GM12892 (cell line): ENCODE data around the gene SLC24A3.

ENCODE experiments used
- POLR2A ChIP-seq: IDR thresholded peaks from 2 replicates; pipeline ENCODE4 v1.6.1; 2011; ENCODE audit warnings: low read depth, low read length, control low read depth
- POLR2AphosphoS5 ChIP-seq: IDR thresholded peaks from 2 replicates; pipeline ENCODE4 v1.6.1; 2011; ENCODE audit warnings: low read depth, low read length, control low read depth
- TAF1 ChIP-seq: IDR thresholded peaks from 2 replicates; pipeline ENCODE4 v1.6.1; 2011; ENCODE audit warnings: low read depth, mild to moderate bottlenecking, control low read depth, low read length, borderline replicate concordance

DNA sequence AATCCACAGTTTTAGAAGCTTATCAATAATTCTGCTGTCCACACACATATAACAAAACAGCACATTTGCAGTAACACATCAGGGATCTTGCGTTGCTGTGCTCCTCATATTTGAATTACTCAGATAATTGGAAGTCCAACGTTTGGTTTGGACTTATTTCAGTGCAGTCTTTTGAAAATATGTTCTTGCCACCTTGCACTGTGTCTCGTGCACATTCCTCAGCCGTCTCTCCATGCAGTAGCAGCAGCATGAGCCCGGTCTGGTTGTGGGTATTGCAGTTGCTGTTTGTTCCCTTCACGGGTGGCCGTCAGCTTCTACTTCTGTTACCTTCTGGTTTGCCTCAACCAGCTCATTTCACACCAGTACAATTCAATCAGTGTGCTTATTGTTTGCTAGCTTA lies 215.5 kb downstream of the SLC24A3 start:
- TF ChIP-seq POLR2A (no peak), TAF1 (no peak), POLR2AphosphoS5 (no peak)
